K562 (cell line): ENCODE measurements around the gene GSTM2. TPM values are rescaled to one million over a fixed set of nuclear protein-coding genes. Genes with fewer than 3 reads are reported as not detected.

Experiments
- REST ChIP-seq, 2 experiments: fragments of 450-650 bp; formaldehyde crosslinking in 1 of 2; IDR thresholded peaks; 2 replicates each; pipeline versions ENCODE4 v1.4.0 to v1.6.1; 2014 to 2020; ENCODE audit warnings: mild to moderate bottlenecking in 2 of 2, borderline replicate concordance in 1 of 2, low read depth in 1 of 2
- ZNF280B ChIP-seq: fragments of 250-450 bp; sonication (Bioruptor Pico); IDR thresholded peaks from 2 replicates; pipeline ENCODE4 v1.5.1; 2021; ENCODE audit warnings: mild to moderate bottlenecking
- ZSCAN29 ChIP-seq: fragments of 450-650 bp; IDR thresholded peaks from 2 replicates; pipeline ENCODE4 v1.6.1; 2017
- polyA plus RNA-seq, 8 experiments: library from polyadenylated mRNA; depleted of rRNA in 4 of 8; stranded (reverse) in 5 of 8; unstranded in 3 of 8; fragments of >200 nt; fragmentation: Nextera tagmentation in 2 of 8; fragmentation: Illumina TruSeq in 1 of 8; extraction: Ambion mirVana in 2 of 8; extraction: Trizol in 1 of 8; gene quantifications; 2 replicates each; pipeline versions ENCODE4 v1.2.1 to v1.2.3, GENCODE V29; 2011 to 2014; ENCODE audit warnings: inconsistent platforms in 1 of 8, missing spikeins in 1 of 8
- total RNA-seq, 7 experiments: library from RNA; depleted of rRNA in 6 of 7; stranded (reverse); fragments of >200 nt in 6 of 7; fragmentation: Illumina TruSeq in 2 of 7; extraction: Trizol in 2 of 7; gene quantifications; 2 replicates each; pipeline versions ENCODE4 v1.2.1 to v1.2.3, GENCODE V29; 2011 to 2021; ENCODE audit warnings: low replicate concordance in 1 of 7

GSTM2 gene
- total and polyA plus RNA-seq, 9 of the 15 experiments (the other 6 are each of a cell fraction or from before 2014, with no cell fraction given), result 1.6 to 15.1 (median 6.8) TPM

- no peak for TF ChIP-seq REST (IDR thresholded peaks at IDR 0.05; ENCODE audit: borderline replicate concordance)
- TF ChIP-seq REST (CRISPR knock-in tag; IDR thresholded peaks at IDR 0.05; ENCODE audit: low read depth), result no peak
- no peak for TF ChIP-seq ZNF280B (CRISPR knock-in tag)
- TF ChIP-seq ZSCAN29, result no peak
Measured at GRCh38 chr1:109627692-109628399, 40.0 kb upstream of the GSTM2 start (continued).
